Brain pericyte (primary cell): ENCODE data around the gene VWC2.
"Not testable (repeated sequence)": the region's sequence is repeated elsewhere in the genome, so short reads cannot be mapped to it uniquely, and the experiment has no call there.

Experiments used
- DNase-seq: peaks from one replicate; pipeline ENCODE4 v3.0.0-alpha.2; 2012; ENCODE audit warnings: low read depth, low spot score

Gene VWC2

DNA sequence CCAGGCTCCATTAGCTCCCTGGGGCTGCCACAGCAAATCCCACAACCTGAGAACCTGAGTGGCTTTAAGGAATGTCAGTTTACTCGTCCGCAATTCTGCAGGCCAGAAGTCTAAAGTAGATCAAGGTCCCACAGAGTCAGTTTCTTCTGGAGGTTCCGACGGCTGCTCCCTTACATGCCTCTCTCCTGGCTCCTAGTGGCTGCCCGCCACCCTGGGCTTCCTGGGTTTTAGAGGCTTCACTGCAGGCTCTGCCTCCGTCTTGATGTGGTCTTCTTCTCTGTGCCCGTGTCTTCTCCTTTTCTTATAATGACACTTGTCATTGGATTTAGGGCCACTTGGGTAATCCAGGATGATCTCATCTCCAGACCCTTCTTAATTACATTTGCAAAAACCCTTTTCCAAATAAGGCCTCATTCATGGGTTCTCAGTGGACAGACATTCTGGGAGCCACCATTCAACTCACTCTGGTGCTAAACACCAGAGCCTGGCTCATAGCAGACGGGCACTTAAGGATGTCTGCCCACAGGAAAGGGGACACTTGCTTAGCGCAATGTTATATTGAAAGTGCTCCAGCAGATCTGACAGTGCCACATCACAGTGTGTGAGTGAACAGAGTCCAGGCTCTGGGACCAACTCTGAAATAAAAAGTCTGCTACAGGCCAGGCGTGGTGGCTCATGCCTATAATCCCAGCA, 77.6 kb downstream of the VWC2 start:
- DNase-seq = no peak

DNA sequence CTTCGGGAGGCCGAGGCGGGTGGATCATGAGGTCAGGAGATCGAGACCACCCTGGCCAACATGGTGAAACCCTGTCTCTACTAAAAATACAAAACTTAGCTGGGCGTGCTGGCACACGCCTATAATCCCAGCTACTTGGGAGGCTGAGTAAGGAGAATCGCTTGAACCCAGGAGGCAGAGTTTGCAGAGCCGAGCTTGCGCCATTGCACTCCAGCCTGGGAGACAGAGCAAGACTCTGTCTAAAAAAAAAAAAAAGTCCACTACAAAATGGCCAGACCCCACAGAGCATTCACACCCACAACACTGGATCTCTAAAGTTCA, 78.1 kb downstream of the VWC2 start:
- not testable (repeated sequence) for DNase-seq

DNA sequence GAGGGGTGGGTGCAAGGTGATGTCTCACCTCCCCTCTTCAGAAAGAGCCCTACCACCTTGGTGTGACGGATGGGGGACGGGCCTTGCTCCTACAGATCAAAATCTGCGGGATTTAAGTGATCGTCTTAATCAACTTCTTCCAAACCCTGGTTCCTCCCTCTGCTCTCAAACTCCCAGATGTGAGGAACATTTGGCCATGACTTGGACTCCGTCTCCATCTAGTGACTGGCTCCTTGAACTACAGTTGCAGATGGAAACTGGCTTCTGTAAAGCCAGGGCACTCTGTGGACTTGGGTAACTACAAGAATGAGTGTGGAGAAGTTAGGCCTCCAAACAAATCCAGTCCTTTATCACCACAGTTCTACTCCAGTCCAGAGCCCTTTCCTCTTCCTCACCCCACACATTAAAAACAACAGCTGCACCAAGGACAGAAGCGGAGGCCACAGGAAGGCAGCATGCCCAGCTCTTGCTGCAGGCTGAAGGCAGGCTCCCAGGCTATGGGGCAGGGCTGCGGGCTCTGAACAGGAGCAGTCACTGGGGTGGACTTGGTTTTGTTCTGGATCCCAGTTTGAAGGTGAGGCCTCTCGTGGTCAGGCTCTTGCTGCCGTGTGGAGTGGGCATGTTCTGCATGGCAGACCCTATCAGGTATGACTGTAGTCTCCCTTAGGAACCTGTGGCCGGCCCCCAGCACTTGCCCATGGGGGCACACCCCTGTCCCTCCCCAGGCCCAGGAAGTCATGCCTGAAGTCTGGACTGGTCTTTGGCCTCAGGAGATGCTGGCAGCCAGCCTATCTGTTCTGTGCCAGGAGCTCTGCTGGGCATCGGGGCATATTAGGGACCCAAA, 79.4 kb downstream of the VWC2 start:
- no peak for DNase-seq

DNA sequence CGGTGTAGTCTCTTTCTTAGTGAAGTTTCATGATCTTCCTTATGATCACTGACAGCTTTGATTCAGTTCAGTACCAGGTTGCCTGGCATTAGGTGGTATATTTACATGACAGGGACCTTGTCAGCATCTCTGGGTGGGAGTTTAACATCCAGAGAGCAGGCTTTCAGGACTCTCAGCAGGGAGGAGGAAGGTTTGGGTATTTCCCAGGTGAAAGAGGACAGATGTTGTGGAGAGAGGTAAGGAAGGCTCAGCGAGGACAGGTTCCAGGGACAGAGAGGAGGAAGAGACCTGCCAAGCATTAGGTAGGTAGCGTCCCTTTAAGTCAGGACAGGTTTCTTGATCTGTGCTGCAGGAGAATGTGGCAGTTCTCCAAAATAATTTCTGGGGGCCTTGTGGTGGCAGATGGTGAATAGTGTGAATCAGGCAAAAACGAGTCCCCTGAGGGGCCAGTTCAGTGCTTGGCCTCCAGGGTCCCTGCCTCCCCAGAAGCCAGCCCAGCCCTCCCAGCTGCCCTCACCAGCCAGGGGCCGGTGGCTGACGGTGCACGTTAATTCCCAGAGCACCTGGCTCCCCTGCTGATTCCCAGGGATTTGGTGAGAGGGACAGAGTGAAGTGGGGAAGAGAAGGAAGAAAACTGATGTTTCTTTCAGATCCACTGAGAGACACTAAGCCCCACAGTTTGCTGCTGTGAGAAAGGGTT, 82.0 kb downstream of the VWC2 start:
- DNase-seq = no peak

DNA sequence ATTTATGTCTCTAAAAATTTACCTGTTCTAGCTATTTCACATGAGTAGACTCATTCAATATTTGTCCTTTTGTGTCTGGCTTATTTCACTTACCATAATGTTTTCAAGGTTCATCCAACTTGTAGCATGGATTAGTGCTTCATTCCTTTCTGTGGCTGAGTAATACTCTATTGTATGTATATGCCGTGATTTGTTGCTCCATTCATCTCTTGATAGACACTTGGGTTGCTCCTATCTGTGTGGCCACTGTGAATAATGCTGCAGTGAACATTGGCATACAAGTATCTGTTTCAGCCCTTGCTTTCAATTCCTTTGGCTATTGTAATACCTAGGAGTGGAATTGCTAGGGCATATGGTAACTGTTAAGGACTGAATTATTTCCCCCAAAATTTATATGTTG, 86.9 kb downstream of the VWC2 start:
- DNase-seq = no peak

DNA sequence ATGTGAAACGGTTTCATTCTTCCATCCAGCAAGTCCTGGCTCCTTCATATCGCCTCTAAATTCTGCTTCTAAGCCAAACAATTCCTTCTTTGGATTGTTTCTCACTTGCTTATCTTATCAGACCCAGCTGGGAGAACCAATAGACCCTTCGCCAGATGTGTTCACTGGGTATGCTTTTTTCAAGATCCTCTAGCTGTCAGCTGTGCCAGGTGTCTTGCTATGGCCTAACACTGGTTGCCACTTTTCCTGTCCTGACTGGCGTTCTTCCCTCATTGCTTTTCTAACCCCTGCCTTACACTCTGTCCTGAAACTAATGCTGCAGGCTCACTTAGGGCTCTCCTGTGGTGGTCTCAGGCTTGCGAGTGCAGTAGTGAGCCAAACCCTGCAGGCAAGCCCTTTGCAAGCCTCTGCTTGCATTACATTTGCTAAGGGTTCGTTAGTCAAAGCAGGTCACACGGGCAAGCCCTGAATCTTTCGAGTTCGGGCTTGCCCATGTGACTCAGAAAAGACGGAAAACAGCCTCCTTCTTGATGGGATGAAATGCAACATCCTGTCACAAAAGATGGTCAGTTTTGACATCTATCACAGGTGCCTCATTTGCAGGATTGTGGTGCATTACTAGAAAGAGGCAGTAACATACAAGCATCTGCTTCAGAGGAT, 92.8 kb downstream of the VWC2 start:
- DNase-seq = no peak

DNA sequence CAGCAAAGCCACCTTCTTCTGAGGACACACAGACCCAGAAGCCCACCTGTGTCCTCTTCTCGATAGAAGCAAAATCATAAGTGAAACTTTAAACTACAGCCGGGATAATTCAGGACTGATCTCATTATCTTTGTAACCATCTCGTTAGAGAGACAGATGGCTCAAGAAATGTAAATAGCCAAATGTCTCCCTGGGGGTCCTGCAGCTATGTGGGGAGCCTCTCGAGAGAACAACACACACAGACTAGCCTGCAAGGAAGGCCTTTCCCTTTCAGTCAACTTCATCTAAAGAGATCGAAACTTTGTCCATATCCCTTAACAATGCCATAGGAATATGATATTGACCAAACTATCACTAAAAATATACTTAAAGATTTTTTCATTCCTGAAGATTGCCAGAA, 93.5 kb downstream of the VWC2 start:
- no peak for DNase-seq

DNA sequence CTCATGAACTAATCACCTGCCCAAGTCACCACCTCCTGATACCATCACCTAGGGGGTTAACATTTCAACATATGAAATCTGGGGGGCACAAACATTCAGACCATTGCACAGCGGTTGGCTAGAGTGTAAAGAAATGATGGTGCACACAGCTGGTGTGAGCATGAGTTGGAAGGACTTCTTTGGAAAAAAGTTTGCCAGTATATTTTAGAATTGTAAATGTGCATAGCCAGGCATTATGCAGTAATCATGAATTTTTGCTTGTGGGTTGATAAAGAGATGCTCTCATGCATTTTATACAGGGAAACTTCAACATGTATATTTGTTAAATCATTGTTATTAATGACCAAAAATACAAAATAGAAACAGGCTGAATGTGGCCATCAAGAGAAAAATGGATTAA, 100.0 kb downstream of the VWC2 start:
- no peak for DNase-seq

DNA sequence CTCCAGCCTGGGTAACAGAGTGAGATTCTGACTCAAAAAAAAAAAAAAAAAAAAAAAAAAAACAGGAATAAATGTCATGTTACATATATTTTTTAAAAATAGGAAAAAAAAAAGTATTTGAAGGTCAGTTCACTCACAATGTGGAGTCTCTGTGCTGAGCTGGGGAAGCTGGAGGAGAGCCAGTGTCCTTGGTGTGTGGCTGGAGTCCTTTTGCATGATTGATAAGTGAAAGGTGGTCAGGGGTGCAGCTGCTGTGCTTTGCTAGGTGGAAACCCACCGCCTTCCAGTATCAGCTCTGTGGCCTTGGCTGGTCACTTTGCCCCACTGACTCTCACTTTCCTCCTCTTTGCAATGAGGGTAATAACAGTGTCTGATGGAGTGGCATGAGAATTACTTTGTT, 101.9 kb downstream of the VWC2 start:
- DNase-seq = no peak

DNA sequence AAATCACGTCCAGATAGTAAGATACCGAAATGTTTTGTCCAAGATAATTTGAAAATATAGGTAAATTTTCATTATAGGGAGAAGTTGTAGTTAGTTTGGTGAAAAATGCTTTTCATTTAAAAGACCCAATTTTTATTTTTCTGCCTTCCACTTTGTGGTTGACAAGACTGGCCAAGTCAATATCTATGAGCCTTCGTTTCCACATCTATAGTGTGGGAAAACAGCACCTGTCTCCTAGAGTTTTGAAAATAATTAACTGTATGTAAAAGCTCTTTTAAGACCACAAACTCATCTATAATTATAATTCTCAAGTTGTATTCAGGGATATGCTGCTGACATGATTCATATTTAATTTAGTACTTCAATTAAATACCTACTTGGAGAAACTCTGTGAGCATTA, 102.8 kb downstream of the VWC2 start:
- DNase-seq = no peak

DNA sequence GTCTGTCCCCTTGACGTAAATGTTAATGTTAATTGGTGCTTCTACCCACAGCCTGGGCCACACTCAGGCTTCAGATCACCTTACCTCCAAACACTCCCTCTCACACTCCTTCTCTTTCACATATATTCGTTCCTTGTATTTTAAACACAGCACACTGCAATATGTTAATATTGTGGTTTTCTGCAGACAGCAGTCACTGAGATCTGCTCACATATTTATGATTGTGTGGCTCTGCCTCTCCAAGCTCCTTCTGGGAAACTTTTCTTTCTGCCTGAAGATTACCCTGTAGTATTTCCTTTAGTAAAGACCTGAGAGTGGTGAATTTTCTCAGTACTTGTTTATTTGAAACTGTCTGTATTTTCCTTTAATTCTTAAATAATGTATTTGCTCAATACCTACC, 104.7 kb downstream of the VWC2 start:
- DNase-seq = no peak

DNA sequence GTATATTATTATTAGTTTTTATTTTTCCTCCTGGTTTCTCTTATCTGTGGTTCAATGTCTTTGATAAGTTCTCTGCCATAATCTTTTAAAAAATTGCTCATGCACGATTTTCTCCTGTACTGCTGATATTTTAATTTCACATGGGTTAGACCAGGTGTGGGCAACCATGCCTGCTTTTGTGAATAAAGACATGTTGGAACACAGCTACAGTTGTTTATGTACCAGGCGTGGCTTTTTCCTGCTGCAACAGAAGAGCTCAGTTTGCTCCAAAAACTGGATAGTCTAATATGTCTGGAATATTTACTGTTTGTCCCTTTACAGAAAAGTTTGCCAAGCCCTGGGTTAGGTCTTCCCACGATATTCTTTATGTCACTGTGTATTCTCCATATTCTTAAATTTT, 105.2 kb downstream of the VWC2 start:
- no peak for DNase-seq

DNA sequence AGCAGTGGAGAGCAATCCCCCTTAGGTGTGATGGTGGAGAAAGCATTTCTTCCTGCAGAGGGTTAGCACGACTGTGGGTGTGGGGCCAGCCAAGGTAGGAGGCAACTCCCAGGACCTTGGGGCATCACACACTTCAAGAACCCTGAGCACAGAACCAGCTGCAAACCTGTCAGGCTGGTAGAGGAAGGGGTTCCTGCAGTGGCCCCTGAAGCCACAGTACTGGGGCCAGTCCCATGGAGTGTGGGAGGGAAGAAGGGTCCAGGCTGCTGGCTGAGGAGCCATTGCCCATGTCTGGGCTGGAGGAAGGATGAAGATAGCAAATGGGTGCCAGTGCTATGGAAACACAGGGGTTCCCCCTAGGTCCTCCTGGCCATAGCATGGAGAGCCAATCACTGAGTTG, 110.5 kb downstream of the VWC2 start:
- no peak for DNase-seq

DNA sequence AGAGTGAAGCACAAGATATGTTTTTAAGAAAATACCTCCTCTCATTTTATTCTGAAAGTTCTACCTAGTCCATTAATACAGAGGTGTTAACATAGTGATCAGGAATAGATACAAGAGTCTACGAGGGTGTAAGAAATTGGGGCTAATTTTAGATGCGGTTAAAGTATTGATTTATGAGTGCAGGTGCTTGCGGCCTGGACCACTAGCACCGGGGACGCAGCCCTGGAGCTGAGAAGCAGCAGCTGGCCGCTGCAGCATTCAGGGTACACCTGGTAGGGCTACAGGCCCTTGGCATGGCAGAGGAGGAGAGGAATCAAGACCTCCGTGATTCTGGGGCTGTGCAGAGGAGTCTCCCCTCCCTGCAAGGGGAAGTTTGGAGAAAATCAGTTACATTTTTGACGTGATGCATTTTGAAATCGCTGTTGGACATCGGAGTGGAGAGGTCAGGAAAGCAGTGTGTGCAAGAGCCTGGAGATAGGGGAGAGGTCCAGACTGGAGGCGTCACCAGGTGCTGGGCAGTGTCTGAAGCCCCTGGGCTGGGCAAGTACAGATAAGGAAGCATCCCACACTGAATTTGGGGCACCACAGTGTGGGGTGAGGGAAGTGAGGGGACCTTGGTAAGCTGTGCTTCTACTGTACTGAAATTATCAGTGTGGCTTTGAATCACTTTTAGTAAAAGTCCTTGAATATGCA, 112.3 kb downstream of the VWC2 start:
- DNase-seq = no peak

DNA sequence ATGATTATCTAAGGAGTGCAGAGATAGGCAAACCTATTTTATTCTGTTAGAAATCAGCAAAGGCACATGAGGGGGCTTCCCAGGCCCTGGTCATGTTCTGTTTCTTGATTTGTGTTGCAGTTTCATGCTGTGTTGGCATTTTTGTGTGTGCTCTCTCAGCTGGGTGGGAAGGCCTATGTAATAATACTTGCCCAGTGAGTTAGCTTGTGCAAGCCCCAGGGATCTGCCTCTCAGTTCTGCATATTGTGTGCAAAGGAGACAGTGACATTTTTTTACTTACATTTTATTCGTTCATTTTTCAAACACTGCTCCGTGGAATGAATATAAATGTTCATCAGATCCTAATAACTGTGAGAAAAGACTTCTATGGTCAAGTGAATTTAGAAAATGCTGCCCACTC, 119.0 kb downstream of the VWC2 start:
- no peak for DNase-seq

DNA sequence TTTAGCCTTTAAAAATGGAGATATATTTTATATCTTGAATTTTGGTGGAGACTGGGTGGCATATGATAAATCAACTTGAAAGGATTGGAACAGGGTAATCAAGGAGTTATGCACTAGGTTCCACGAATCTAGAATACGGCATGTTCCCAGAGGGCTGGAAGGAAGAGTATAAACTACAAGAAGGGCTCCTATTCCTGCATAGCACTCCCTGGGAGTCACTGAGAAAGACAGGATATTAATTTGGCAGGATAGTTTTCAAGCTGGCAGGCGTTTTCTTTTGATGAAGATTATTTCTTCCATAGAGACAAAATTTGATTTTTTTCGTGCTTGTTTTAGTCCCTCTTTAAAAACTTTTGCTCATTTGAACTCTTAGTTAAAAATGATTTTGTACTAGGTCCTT, 119.7 kb downstream of the VWC2 start:
- DNase-seq = no peak

DNA sequence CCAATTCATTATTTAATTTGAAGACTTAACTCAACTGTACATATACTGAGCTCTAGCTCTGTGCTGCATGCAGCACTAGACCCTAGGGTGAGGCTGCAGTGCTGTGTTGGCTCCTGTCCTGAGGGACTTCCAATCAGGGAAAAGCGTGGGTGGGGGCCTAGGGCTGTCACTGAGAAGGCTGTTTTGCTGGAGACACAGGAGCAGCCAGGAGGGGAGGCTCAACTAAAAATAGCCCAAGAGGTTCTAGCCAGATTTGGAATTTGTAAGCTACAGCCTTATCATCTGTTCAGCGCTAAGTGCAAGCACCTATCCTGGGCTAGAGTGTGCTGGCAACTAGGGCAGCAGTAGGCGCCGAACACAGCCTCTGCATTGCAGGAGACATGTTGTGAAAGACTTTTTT, 121.1 kb downstream of the VWC2 start:
- DNase-seq = no peak

DNA sequence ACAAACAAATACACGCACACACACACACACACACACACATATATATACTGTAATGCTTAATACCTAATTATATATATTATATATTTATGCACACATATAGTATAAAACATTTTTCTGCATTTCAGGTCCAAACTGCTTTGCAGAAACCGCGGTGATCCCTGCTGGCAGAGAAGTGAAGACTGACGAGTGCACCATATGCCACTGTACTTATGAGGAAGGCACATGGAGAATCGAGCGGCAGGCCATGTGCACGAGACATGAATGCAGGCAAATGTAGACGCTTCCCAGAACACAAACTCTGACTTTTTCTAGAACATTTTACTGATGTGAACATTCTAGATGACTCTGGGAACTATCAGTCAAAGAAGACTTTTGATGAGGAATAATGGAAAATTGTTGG, 138.5 kb downstream of the VWC2 start:
- no peak for DNase-seq

DNA sequence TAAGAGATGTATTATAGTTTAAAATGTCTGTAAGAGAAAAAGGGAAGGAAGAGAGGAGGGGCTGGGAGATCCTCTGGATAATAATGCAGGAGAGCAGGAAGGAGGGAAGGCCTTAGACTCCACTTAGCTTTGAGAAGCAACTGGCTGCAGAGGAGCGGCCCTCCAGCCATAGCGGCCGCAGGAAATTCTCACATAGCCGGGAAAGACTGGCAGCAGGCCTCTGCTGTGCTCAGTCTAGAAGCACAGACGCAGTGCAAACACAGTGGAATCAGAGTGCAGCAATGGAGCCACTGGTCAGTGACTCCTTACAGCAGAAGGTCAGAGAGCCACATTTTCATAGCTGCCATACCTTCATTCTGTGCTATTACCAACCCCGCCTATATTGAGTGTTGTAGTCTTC, 153.3 kb downstream of the VWC2 start:
- DNase-seq = no peak

DNA sequence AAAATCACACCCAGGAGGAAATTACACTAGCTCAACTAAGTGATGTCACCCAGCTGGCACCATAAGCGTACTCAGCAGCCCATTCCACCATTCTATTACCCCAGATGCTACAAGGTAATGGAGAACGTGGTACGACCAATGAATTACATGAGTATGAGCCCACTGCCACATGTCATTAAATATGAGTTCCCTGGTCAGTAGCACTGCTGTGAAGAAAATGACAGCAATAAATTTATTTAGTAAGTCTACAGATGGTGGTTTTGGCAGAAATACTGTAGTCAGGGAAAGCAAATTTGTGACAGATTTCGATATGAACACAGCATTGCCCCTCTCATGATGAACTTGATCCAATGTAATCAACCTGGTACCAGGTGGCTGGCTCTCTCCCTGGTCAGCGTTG, 154.2 kb downstream of the VWC2 start:
- DNase-seq = no peak

DNA sequence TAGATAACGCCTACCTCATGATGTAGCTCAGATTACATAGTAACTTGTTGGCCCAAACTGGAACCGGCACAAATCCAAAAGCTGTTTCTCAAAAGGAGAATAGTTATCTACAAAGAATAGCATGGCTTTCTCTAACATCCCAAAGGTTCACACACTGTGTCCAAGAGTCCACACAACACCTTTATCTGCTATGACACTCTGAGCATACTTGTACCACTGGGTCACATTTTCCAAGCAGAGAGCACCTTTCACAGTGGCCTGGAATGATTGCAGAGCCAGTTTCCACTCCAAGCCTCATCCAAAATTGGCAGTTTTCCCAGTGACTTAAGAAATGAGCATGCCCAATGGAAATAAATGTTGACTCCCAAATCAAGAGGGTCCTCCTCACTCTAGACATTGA, 155.3 kb downstream of the VWC2 start:
- DNase-seq = no peak

DNA sequence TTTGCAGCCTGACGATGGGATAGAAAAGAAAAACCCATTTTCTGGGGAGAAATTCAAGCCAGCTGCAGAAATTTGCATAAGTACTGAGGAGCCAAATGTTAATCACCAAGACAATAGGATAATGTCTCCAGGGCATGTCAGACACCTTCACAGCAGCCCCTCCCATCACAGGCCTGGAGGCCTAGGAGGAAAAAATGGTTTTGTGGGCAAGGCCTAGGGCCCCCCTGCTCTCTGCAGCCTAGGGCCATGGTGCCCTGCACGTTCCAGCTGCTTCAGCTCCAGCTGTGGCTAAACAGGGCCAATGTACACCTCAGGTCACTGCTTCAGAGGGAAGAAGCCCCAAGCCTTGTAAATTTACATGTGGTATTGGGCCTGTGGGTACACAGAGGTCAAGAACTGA, 158.2 kb downstream of the VWC2 start:
- DNase-seq = no peak
